Measurements from ENCODE around the gene TK2.
"Not testable (repeated sequence)": the region's sequence is repeated elsewhere in the genome, so short reads cannot be mapped to it uniquely, and the experiment has no call there.

Gene TK2

GRCh38 chr16:66572356-66572755, 22.4 kb upstream of the TK2 start:
- no peak for DNase-seq (ENCODE audit: low spot score)

- peak; percentile 55 for DNase-seq (ENCODE audit: low spot score)
These were observed 20.0 kb upstream of the TK2 start for GRCh38 chr16:66569827-66570405.

- DNase-seq (ENCODE audit: low spot score): peak; percentile 50
These were observed 19.2 kb upstream of the TK2 start for GRCh38 chr16:66569131-66569530.

- DNase-seq (ENCODE audit: low spot score): no peak
These were observed 18.4 kb upstream of the TK2 start for GRCh38 chr16:66568355-66568754.

- DNase-seq (ENCODE audit: low spot score): not testable (repeated sequence)
These were observed 17.3 kb upstream of the TK2 start for GRCh38 chr16:66567270-66567669.

GRCh38 chr16:66566051-66566901, 16.4 kb upstream of the TK2 start, which contains the start of gene CMTM1:
Gene CMTM1, plus strand, starts transcription at chr16:66566439. Its CDS starts 75 bp downstream, at chr16:66566514.
- DNase-seq (ENCODE audit: low spot score): no peak

GRCh38 chr16:66563574-66564334, 13.8 kb upstream of the TK2 start:
- no peak for DNase-seq (ENCODE audit: low spot score)

GRCh38 chr16:66562986-66563385, 13.1 kb upstream of the TK2 start:
- DNase-seq (ENCODE audit: low spot score): no peak

GRCh38 chr16:66562409-66562808, 12.5 kb upstream of the TK2 start:
- no peak for DNase-seq (ENCODE audit: low spot score)

- no peak for DNase-seq (ENCODE audit: low spot score)
These were observed 11.6 kb upstream of the TK2 start for GRCh38 chr16:66561381-66562080.

- no peak for DNase-seq (ENCODE audit: low spot score)
These were observed 10.2 kb upstream of the TK2 start for GRCh38 chr16:66560107-66560506.

- DNase-seq (ENCODE audit: low spot score): no peak
These were observed 4.6 kb upstream of the TK2 start for GRCh38 chr16:66554495-66554894.

- no peak for DNase-seq (ENCODE audit: low spot score)
These were observed 4.1 kb upstream of the TK2 start for GRCh38 chr16:66554021-66554420.

GRCh38 chr16:66553223-66553622, 3.3 kb upstream of the TK2 start:
- no peak for DNase-seq (ENCODE audit: low spot score)

- peak; percentile 99 for DNase-seq (ENCODE audit: low spot score)
These were observed 2.6 kb upstream of the TK2 start, which contains the start of gene CKLF for GRCh38 chr16:66552286-66553177. Gene CKLF, plus strand, starts transcription at chr16:66552576. Its CDS starts 140 bp downstream, at chr16:66552716.

GRCh38 chr16:66551788-66552285, 1.9 kb upstream of the TK2 start:
- no peak for DNase-seq (ENCODE audit: low spot score)

GRCh38 chr16:66551348-66551759, 1.4 kb upstream of the TK2 start:
- peak; percentile 40 for DNase-seq (ENCODE audit: low spot score)

- DNase-seq (ENCODE audit: low spot score): no peak
These were observed 1.1 kb downstream of the TK2 start for GRCh38 chr16:66548868-66549267.

- no peak for DNase-seq (ENCODE audit: low spot score)
These were observed 1.9 kb downstream of the TK2 start for GRCh38 chr16:66548068-66548467.

- no peak for DNase-seq (ENCODE audit: low spot score)
These were observed 2.6 kb downstream of the TK2 start for GRCh38 chr16:66547101-66547989.
